ENCODE measurements around the gene TEAD3.
"Not testable (repeated sequence)": the region's sequence is repeated elsewhere in the genome, so short reads cannot be mapped to it uniquely, and the experiment has no call there.

TEAD3 gene

DNA sequence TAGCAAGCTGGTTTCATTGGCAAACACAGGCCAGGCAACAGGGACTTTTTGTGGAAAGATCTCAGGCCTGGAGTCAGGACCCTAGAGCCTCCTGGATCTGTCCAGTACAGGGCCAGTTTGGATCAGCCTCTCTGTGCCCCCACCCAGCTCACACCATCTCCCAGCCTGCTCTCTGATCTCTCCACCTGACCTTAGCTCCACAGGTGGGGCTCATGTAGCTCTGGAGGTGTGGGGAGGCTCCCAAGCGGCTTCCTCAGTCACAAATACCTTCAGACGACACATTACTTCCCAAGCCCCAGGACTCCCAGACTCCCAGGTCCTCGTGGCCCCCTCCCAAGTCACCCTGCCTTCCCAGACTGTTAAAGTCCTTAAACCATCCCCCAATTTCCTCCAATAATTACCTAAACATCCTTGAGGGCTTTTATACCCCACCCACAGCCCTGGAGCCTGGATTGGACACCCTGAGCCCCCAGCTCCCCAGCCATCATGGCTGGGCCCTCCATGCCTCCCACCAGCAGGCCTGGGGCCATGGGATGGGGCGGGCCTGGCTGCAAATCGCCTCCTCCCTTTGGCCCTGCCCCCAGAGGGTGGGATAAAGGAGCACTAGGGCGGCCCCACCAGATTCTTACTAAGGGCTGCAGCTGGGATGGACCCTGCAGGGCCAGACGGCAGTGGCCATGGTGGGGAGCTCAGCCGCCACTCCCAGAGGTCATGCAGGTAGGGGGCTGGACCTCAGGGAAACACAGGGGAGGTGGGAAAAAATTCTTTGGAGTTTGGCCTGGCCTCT is 60.6 kb downstream of the TEAD3 start:
- DNase-seq (ENCODE audit: low read depth), result no peak
- TF ChIP-seq, protein P1, sequence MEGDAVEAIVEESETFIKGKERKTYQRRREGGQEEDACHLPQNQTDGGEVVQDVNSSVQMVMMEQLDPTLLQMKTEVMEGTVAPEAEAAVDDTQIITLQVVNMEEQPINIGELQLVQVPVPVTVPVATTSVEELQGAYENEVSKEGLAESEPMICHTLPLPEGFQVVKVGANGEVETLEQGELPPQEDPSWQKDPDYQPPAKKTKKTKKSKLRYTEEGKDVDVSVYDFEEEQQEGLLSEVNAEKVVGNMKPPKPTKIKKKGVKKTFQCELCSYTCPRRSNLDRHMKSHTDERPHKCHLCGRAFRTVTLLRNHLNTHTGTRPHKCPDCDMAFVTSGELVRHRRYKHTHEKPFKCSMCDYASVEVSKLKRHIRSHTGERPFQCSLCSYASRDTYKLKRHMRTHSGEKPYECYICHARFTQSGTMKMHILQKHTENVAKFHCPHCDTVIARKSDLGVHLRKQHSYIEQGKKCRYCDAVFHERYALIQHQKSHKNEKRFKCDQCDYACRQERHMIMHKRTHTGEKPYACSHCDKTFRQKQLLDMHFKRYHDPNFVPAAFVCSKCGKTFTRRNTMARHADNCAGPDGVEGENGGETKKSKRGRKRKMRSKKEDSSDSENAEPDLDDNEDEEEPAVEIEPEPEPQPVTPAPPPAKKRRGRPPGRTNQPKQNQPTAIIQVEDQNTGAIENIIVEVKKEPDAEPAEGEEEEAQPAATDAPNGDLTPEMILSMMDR (IDR thresholded peaks at IDR 0.05; ENCODE audit: low read length, missing control alignments), result no peak
- H3K4me3 ChIP-seq (replicated peaks; ENCODE audit: low read depth, low read length), result no peak overlapping the region

DNA sequence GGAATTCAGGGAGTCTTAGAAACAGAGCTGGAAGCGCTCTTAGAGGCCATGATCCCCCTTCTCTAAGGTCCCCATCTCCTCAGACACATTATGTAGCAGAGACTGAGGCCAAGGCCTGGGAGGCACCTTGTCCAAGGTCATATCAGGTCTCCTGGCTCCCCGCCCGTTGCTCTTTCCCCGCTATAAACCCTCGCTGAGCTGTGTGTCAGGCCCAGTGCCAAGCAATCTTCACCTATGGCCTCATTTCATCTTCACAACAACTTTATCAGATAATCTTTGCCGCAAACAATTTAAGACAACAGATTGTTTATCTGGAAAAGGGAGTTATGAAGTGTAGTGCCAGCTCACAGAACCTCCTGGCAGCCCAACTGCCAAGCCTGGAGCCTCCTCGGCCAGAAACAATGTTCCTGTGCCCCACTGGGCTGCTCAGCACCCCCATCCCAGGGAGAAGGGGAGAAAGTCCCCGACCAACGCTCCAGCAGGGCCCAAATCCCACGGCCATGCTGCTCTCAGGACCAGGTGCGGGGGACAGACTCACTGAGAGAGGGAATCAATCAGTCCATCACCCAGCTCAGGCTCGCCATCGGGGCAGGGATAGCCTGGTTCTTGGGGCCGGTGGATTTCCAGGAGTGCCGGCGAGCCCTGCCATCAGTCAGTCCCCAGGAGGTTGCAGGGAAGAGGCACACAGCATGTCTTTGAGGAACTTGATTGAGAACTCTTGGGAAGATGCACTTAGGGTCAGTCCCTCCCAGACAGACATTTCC is 61.6 kb downstream of the TEAD3 start:
- H3K4me3 ChIP-seq (replicated peaks; ENCODE audit: low read depth, low read length), result no peak overlapping the region
- TF ChIP-seq, protein P1 (IDR thresholded peaks at IDR 0.05; ENCODE audit: low read length, missing control alignments), result no peak
- no peak for DNase-seq (ENCODE audit: low read depth)

GRCh38 chr6:35432702-35433101 is 64.2 kb downstream of the TEAD3 start:
- DNase-seq (ENCODE audit: low read depth); H3K4me3 ChIP-seq (replicated peaks; ENCODE audit: low read depth, low read length): not testable (repeated sequence)

- no peak overlapping the region for H3K4me3 ChIP-seq (replicated peaks; ENCODE audit: low read depth, low read length)
- DNase-seq (ENCODE audit: low read depth), result no peak
- TF ChIP-seq, protein P1 (IDR thresholded peaks at IDR 0.05; ENCODE audit: low read length, missing control alignments), result no peak
These were observed 64.6 kb downstream of the TEAD3 start for GRCh38 chr6:35432291-35432690.

- DNase-seq (ENCODE audit: low read depth), result no peak
- TF ChIP-seq, protein P1 (IDR thresholded peaks at IDR 0.05; ENCODE audit: low read length, missing control alignments), result no peak
- no peak overlapping the region for H3K4me3 ChIP-seq (replicated peaks; ENCODE audit: low read depth, low read length)
These were observed 67.4 kb downstream of the TEAD3 start for GRCh38 chr6:35429463-35429862.

DNA sequence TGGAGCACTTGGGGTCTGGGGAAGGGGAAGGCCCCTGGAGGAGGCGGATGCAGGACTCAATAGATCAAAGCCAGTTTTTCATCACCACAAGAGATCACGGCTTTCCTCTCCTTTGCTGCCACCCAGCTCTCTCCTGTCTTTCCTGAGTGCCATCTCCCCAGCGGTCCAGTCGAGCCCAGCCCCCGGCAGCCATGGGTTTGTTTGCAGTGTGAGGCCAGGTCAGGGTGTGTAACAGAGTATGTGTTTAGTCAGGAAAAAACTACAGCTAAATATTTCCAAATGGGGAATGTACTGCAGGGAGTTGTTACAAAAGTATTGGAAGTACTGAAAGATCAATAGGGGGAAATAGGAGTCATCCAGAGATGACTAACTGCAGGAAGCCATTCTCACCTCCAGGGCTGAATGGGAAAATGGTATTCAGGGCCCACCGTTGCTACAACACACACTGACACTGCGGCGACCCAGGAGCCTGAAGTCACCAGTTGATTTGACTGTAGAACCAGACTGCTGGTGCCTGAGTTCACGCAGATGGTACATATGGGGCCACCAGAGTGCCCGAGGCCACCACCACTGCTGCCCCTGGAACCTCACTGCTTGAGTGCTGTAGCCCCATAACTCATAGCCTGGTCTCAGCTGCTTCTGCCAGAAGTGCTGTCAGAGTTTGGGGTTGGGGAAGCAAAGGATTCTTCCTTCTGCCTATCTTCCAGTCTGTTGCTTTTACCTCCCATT is 68.3 kb downstream of the TEAD3 start:
- DNase-seq (ENCODE audit: low read depth), result no peak
- TF ChIP-seq, protein P1 (IDR thresholded peaks at IDR 0.05; ENCODE audit: low read length, missing control alignments), result no peak
- no peak overlapping the region for H3K4me3 ChIP-seq (replicated peaks; ENCODE audit: low read depth, low read length)

DNA sequence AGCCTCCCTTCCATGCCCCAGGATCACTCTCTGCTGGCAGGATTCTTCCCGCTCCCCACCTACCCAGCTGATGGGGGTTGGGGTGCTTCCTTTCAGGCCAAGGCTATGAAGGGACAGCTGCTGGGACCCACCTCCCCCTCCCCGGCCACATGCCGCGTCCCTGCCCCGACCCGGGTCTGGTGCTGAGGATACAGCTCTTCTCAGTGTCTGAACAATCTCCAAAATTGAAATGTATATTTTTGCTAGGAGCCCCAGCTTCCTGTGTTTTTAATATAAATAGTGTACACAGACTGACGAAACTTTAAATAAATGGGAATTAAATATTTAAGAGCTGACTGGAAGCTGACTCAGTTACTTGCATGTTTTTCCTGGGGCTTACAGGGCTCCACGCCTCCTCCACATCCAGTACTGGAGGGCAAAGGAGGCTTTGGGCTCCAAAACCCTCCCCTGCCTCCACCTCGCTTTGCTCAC is 69.0 kb downstream of the TEAD3 start:
- TF ChIP-seq, protein P1 (IDR thresholded peaks at IDR 0.05; ENCODE audit: low read length, missing control alignments), result no peak
- DNase-seq (ENCODE audit: low read depth), result peak; percentile 53
- H3K4me3 ChIP-seq (replicated peaks; ENCODE audit: low read depth, low read length), result no peak overlapping the region
